NB4 (cell line): ENCODE data around the gene KCNG3.

Experiments used
- POLR2A ChIP-seq: IDR thresholded peaks from 2 replicates; pipeline ENCODE4 v1.6.1; 2011; ENCODE audit warnings: mild to moderate bottlenecking; ENCODE audit not compliant: insufficient read length; ENCODE audit errors: extremely low read depth
- TF ChIP-seq, protein P1 (sequence below): IDR thresholded peaks from one replicate; pipeline ENCODE4 v1.5.1; 2012; ENCODE audit warnings: low read depth, low read length
- TF ChIP-seq, protein P2 (sequence below): IDR thresholded peaks from 2 replicates; pipeline ENCODE4 v1.6.1; 2011; ENCODE audit warnings: low read depth, low read length

DNA sequence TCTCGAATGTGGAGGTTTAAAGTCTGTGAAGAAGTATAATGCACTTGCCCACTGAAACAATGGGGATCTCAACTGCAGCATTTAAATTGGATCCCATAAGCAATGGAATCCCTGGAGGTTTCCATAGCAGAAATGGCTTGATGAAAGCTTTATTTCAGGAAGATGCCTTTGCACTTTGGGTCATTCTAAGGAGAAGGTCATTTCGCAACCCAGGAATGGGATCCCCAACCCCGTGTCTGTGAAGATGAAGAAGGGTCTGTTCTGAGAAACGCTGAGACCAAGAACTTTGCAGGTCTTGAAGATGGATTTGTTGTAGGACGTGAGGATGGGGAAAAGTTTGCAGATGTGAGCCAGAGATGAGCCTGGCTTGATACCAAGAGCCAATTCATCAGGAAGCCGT is 1.8 kb upstream of the KCNG3 start:
- TF ChIP-seq, protein P1, sequence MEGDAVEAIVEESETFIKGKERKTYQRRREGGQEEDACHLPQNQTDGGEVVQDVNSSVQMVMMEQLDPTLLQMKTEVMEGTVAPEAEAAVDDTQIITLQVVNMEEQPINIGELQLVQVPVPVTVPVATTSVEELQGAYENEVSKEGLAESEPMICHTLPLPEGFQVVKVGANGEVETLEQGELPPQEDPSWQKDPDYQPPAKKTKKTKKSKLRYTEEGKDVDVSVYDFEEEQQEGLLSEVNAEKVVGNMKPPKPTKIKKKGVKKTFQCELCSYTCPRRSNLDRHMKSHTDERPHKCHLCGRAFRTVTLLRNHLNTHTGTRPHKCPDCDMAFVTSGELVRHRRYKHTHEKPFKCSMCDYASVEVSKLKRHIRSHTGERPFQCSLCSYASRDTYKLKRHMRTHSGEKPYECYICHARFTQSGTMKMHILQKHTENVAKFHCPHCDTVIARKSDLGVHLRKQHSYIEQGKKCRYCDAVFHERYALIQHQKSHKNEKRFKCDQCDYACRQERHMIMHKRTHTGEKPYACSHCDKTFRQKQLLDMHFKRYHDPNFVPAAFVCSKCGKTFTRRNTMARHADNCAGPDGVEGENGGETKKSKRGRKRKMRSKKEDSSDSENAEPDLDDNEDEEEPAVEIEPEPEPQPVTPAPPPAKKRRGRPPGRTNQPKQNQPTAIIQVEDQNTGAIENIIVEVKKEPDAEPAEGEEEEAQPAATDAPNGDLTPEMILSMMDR, result no peak
- TF ChIP-seq, protein P2, sequence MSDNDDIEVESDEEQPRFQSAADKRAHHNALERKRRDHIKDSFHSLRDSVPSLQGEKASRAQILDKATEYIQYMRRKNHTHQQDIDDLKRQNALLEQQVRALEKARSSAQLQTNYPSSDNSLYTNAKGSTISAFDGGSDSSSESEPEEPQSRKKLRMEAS, result no peak
- TF ChIP-seq POLR2A, result no peak
